GM21825 (cell line): ENCODE results near the gene GMNN.
"Not testable (repeated sequence)": the region's sequence is repeated elsewhere in the genome, so short reads cannot be mapped to it uniquely, and the experiment has no call there.

ENCODE experiments used
- ATAC-seq: cut with Tn5 transposase; IDR thresholded peaks from one replicate; pipeline ENCODE4 v1.9.1; 2021; ENCODE audit warnings: mild to moderate bottlenecking, moderate library complexity; ENCODE audit not compliant: unreplicated experiment

Gene GMNN

DNA sequence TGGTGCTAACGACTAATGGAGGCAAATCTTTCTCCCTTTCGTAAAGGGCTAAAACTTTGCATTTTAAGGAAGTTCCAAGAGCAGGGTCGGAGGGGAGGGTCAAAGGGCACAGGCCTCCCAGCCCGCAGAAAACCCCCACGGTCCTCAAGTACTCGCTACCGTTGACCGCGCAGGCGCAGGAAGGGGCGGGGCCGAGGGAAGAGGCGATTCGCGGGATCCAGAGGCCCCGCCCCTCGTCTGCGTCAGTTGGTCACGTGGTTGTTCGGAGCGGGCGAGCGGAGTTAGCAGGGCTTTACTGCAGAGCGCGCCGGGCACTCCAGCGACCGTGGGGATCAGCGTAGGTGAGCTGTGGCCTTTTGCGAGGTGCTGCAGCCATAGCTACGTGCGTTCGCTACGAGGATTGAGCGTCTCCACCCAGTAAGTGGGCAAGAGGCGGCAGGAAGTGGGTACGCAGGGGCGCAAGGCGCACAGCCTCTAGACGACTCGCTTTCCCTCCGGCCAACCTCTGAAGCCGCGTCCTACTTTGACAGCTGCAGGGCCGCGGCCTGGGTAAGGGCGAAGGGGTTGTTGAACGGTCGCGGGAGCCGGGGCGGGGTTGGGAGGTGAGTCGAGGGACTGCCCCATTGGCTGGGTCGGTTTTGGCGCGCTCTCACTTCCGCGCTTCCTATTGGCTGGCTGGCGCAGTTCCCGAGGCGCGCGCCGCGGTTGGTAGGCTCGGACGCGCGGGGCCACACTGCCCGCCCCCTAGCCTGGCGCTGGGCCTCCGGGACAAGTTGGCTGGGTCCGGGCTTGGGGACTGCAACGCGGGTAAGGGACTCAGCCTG, at the start of gene GMNN:
TSS of gene GMNN (plus strand) at position 242 of the 824 bp plus-strand sequence. CDS start 2,310 bp downstream, outside the sequence.
- peak; percentile 90 for ATAC-seq

DNA sequence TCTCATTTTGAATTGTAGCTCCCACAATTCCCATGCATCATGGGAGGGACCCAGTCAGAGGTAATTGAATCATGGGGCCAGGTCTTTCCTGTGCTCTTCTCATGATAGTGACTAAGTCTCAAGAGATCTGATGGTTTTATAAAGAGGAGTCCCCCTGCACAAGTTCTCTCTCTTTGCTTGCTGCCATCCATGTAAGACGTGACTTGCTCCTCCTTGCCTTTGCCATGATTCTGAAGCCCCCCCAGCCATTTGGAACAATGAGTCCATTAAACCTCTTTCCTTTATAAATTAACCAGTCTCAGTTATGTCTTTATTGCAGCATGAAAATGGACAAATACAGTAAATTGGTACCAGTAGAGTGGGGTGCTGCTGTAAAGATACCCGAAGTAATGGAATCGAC, 44.1 kb upstream of the GMNN start:
- not testable (repeated sequence) for ATAC-seq

GRCh38 chr6:24731456-24732134, 43.1 kb upstream of the GMNN start:
- ATAC-seq, result not testable (repeated sequence)

- no peak for ATAC-seq
Measured at GRCh38 chr6:24734166-24734565, 40.6 kb upstream of the GMNN start.

GRCh38 chr6:24734710-24735109, 40.0 kb upstream of the GMNN start:
- ATAC-seq, result not testable (repeated sequence)

DNA sequence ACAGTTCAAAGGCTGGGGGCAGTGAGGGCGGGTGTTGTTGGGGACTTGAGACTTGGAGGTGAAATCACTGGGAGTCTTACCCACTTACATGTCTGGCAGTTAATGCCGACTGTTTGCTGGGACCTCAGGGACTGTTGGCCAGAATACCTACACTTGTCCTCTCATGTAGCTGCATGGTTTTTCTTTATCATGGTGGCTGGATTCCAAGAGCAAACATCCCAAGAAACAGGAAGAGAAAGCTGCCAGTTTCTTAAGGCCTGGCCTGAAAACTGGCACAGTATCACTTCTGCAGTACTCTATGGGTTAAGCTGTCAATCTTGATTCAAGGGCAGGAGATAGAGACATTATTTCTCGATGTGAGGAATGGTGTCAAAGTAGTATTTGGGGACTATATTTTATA, 36.0 kb upstream of the GMNN start:
- ATAC-seq, result no peak

DNA sequence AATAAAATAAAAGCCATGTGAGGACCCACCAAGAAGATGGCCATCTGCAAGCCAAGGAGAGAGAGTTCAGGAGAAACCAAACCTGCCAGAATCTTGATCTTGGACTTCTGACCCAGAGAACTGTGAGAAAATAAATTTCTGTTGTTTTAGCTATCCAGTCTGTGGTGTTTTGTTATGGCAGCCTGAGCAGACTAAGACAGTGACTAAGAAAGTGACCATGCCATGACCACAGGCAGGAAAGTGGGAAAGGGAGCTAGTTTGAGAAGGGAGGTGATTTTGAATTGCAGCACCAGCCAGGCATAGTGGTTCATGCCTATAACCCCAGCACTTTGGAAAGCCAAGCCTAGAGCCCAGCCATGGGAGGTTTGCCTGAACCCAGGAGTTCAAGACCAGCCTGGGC, 33.9 kb upstream of the GMNN start:
- ATAC-seq, result no peak

DNA sequence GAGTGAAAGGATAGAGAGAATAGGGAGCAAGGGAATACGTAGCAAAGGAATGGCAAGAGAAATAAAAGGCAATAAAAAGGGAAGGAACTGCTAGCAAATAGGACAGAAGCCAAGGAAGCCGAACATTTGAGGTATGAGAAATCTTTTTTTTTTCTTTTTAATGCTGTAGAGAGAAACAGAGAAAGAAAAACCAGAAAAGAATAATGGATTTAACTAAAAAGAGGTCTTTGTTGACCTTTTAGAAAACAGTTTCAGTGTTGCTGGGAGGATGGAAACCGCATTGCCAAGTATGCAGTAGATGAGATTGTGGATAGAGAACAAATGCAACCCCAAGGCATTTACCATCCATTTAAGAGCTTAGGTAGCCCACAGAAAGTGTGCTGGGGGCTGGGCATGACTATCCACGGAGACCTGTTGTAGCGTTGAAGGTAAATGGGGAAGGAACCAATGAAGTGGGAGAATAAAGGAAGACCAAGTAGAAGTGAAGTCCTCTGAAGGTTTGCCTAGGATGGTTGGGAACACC, 32.5 kb upstream of the GMNN start:
- no peak for ATAC-seq

DNA sequence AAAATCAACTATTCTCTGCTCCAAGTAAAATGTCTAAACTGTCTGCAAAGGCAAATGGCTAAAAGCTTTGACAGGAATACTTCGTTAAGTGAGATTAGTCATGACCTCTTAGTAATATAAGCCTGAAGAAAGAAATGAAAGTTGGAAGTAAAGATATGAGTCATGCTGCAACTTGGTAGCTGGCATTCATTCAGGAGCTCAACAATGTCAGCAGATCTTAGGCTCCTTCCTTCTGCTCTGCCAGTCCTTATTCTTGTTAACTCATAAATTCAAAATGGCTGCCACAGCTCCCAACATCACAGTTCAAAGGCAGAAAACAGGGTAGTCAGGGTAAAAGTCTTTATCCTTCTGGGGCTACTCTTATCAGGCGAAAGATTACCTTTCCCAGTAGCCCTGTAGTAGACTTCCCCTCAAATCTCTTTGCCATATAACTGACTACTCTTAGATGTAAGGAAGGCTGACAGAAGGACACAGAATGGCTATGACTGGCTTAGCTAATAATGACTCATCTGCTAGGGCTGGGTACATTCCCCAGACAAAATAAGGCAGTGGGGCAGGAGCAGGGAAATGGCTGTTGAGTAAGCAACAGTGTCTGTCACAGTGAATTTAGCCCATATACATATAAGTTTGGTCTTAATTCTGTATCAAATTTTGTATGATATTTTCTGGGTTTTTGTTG, 31.3 kb upstream of the GMNN start:
- peak; percentile 72 for ATAC-seq

DNA sequence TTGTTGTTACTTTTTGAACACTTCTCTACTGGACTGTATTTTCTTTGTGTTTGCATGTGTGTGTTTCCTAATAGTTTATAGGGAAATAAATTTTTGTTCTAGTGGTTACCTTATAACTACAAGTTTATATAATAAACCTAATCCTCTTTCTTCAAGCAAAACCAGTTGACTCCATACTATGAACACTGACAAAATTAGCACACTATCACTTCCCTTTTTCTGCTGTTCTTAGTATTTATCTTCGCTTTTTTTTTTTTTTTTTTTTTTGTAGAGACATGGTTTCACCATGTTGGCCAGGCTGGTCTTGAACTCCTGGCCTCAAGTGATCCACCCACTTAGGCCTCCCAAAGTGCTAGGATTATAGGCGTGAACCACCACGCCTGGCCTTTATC, 30.8 kb upstream of the GMNN start:
- ATAC-seq, result no peak

DNA sequence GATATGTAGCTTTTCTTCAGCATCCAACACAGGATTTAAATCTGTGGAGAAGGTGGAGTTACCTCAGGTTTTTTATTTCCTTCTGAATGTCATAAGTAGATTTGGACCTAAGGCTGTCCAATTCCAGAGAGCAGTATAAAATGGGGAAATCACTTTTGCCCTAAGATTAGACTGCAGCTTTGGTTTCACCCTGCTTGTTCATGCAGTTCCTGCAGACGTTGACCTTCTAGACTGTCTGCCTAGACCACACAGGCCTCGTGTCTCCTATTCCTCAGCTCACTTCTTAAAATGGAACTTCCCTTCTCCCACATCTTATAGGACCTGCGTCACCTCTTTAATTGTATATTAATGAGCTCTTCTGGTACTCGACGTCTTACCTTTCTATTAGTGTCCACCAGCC, 29.8 kb upstream of the GMNN start:
- ATAC-seq, result no peak

DNA sequence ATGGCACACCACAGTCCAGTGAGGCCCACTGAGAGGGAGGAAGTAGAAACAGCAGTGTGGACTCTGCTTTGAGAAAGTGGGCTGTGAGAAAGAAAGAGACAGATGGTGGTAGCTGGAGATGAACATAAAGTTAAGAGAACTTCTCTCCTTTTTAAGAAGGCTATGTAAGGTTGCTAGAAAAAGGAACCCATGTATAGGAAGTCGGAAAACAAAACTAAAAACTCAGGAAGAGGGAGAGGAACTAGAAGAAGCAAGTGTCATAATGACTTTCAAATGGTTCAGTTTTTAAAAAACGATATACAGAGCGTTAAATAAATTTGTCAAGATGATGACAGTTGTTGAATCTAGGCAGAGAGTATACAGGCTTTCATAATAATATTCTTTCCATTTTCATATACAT, 25.4 kb upstream of the GMNN start:
- ATAC-seq, result no peak

DNA sequence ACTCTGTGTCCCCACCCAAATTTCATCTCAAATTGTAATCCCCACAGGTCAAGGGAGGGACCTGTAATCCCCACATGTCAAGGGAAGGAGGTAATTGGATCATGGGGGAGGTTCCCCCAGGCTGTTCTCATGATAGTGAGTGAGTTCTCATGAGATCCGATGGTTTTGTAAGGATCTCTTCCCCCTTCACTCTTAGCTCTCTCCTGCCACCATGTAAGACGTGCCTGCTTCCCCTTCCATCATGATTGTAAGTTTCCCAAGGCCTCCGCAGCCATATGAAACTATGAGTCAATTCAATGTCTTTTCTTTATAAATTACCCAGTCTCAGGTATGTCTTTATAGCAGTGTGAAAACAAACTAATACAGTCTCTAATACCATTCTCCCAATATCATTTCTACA, 23.9 kb upstream of the GMNN start:
- not testable (repeated sequence) for ATAC-seq

DNA sequence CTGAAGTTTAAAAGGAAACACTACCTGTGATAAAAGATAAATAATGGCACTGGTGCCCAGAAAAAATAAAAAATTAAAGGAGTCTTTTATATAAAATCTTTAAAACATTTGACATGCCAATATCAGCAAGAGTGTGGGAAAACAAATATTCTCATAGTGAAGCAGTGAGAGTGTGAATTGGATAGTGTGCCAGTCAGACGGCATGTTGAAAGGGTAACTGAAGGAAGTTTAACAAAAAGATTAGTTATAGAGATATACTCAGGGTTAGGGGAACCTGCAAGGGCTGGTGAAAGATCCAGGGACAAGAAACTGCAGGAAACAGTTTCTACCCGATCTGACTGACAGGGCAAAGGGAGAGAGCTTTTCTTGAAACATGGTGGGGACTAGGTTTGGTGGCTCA, 22.2 kb upstream of the GMNN start:
- ATAC-seq, result no peak

DNA sequence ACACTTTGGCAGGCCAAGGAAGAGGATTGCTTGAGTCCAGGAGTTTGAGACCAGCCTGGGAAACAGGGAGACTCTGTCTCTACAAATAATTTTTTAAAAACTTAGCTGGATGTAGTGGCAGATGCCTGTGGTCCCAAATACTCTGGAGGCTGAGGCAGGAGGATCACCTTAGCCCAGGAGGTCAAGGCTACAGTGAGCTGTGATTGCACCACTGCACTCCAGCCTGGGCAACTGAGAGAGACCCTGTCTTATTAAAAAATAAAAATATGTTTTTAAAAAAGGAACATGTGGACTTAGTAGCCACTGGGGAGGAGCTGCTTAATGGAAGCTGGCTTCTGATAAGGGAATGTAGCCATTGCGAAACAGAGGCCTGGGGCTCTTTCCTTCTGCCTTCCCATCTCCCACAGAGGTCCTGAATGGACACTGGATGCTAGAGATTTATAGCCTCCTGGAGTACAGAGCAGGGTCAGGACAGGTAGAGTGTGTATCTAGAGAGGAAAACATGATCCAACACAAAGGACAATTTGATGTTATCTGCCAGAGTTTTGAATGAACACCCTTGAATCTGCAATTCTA, 21.7 kb upstream of the GMNN start:
- no peak for ATAC-seq

GRCh38 chr6:24753545-24753944, 21.2 kb upstream of the GMNN start:
- no peak for ATAC-seq

DNA sequence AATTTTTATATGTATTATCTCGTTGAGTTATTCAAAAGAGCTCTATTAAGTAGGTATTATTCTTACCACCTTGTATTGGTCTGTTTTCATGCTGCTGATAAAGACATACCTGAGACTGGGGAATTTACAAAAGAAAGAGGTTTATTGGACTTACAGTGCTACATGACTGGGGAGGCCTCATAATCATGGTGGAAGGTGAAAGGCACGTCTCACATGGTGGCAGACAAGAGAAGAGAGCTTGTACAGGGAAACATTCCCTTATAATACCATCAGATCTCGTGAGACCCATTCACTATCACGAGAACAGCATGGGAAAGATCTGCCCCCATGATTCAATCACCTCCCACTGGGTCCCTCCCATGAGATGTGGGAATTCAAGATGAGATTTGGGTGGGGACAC, 20.4 kb upstream of the GMNN start:
- not testable (repeated sequence) for ATAC-seq

DNA sequence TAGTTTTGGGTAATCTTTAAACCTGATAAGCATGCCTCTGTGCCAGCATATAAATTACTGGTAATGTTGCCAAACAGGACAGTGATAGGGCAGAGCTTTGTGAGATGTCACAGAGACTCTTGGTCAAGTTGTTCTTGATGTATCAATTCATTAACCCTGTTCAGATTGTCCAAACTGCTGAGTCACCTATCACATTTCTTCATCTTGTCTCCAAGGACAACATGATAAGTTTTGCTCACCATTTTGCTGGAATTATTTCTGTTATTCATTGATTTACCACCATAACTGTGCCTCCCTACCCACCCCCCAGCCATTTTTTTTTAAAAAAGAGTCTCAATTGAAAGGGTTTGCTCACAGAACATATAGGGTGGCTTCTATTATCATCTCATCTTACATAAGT, 19.5 kb upstream of the GMNN start:
- no peak for ATAC-seq

DNA sequence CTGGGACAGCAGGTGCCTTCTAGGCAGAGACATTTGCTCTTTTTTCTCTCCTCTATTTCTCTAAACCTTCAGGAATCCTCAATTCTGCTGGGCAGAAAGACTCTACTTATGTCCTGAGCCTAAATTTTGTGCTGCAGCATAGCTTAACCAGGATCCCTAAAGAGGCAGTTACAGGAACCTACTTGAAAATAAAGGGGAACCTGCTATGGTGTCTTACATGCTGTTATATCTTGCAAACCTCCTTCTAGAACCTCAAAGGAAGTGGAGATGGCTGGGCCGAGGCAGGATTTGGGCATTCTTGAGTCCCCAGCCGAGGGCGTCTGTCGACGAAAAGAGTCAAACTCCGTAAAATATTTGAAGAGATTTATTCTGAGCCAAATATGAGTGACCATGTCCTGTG, 17.1 kb upstream of the GMNN start:
- no peak for ATAC-seq

GRCh38 chr6:24759718-24760117, 15.0 kb upstream of the GMNN start:
- ATAC-seq, result no peak

DNA sequence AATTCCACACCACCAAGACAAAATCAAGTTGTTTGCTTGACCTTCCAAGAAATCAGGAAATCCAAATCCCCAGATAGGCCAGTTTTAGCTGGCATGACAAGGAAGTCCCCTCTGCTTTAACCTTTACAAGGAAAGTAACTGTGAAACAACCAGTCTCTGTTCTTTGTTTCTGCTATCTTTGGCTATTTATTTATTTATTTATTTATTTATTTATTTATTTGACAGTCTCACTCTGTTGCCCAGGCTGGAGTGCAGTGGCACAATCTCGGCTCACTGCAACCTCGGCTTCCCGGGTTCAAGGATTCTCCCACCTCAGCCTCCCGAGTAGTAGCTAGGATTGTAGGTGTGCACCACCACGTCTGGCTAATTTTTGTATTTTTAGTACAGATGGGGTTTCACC, 14.5 kb upstream of the GMNN start:
- no peak for ATAC-seq
